Measurements from ENCODE around the gene UQCRC2.

The UQCRC2 gene

DNA sequence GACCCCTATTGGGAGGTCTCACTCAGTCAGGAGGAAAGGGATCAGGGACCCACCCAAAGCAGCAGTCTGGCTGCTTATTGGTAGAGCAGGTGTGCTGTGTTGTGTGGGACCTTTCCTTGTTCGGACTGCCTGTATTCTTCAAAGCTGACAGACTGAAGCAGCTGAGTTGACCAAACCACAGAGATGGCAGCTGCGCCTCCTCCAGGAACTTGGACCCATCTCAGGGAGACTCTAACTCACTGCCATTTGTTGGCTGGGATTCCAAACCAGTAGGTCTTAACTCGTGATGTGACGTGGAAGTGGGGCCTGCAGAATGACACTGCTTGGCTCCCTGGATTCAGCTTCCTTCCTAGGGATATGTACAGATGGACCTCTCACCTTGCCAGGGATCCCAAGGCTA, 9.6 kb upstream of the UQCRC2 start:
- no peak for DNase-seq
- H3K4me1 ChIP-seq (ENCODE audit: control extremely low read depth in 1 of 4, control insufficient read depth in 4 of 4, insufficient read depth in 4 of 4, low read length in 3 of 4), result no peaks in the 10 kb centered on the region
- 100% methylated on average over 4 of the region's 4 CpGs for WGBS (ENCODE audit: insufficient coverage)
- H3K27ac ChIP-seq (ENCODE audit: insufficient read depth in 1 of 2, low read depth in 1 of 2, low read length in 2 of 2, poor library complexity in 1 of 2, severe bottlenecking in 2 of 2), result no peak overlapping the region
- H3K4me3 ChIP-seq (ENCODE audit: control insufficient read depth in 1 of 7, extremely low read depth in 1 of 7, insufficient read depth in 4 of 7, low read depth in 2 of 7, low read length in 6 of 7), result no peak overlapping the region
- CTCF ChIA-PET, result interaction anchor here (0.9 to 1.3 kb wide), 3 partner anchors 9 to 246 kb away, joined by 3 read pairs; partner anchors contain the start of gene UQCRC2
- H3K36me3 ChIP-seq (ENCODE audit: control insufficient read depth in 4 of 4, insufficient read depth in 4 of 4, low read length in 3 of 4), result no peaks in the 10 kb centered on the region
- H3K9me3 ChIP-seq (ENCODE audit: control extremely low read depth in 1 of 5, control insufficient read depth in 4 of 5, insufficient read depth in 2 of 5, low read depth in 1 of 5, low read length in 4 of 5), result no peaks in the 10 kb centered on the region
- H3K27me3 ChIP-seq (replicated peaks in 2 of 5; ENCODE audit: control insufficient read depth in 4 of 5, insufficient read depth in 5 of 5, low read length in 4 of 5), result peaks cover 0 to 3% (median 0%) of the 10 kb centered on the region in 5 experiments
- POLR2A ChIA-PET, result no interaction called here

DNA sequence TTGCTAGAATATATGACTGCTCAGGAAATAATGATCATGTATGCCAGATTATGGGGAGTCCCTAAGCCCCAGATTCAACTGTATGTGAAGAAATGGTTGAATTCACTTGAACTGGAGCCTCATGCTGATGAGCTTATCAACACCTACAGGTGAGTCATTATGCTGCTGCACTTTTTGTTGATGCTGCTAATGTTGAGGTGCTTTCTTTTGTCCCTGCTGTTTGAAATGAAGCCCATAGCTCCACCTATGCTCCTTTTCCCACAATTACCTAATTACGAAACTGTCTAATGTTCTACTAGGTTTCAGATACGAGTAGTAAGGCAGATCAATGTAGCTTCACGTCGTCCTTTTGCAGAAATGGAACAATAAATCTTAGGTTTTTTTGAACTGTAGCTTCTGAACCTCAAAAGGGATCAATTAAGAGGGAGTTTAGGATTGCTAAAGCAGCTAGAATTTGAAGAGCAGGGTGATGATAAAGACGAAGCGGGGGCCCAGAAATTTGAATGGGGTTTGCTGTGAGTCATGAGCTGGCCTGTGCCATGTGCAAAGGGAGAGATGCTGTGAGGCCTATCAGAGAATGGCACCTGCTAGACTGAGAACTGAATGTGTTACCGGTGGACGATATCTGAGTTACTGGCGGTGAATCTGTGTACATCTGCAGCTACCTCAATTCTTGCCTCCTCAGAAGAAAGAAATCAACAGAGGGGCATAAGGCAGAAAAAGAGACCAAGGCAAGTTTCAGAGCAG, 6.1 kb upstream of the UQCRC2 start:
- Histone ChIP-seq H3K27me3 (replicated peaks in 2 of 5; ENCODE audit: control insufficient read depth in 4 of 5, insufficient read depth in 5 of 5, low read length in 4 of 5) (no peaks in the 10 kb centered on the region), H3K36me3 (ENCODE audit: control insufficient read depth in 4 of 4, insufficient read depth in 4 of 4, low read length in 3 of 4) (no peaks in the 10 kb centered on the region), H3K4me1 (ENCODE audit: control extremely low read depth in 1 of 4, control insufficient read depth in 4 of 4, insufficient read depth in 4 of 4, low read length in 3 of 4) (peaks cover 11 to 19% (median 16%) of the 10 kb centered on the region in 4 experiments), H3K27ac (ENCODE audit: insufficient read depth in 1 of 2, low read depth in 1 of 2, low read length in 2 of 2, poor library complexity in 1 of 2, severe bottlenecking in 2 of 2) (no peak overlapping the region), H3K9me3 (ENCODE audit: control extremely low read depth in 1 of 5, control insufficient read depth in 4 of 5, insufficient read depth in 2 of 5, low read depth in 1 of 5, low read length in 4 of 5) (no peaks in the 10 kb centered on the region), H3K4me3 (ENCODE audit: control insufficient read depth in 1 of 7, extremely low read depth in 1 of 7, insufficient read depth in 4 of 7, low read depth in 2 of 7, low read length in 6 of 7) (no peak overlapping the region)
- ChIA-PET POLR2A (no interaction called here), CTCF (interaction anchor here (0.9 to 1.4 kb wide), 2 partner anchors 14 to 131 kb away, joined by 3 to 5 read pairs; no protein-coding TSS in a partner anchor)
- 100% methylated on average over 6 of the region's 9 CpGs for WGBS (ENCODE audit: insufficient coverage)
- peak in 1 of 3 donors; percentile 10 for DNase-seq

DNA sequence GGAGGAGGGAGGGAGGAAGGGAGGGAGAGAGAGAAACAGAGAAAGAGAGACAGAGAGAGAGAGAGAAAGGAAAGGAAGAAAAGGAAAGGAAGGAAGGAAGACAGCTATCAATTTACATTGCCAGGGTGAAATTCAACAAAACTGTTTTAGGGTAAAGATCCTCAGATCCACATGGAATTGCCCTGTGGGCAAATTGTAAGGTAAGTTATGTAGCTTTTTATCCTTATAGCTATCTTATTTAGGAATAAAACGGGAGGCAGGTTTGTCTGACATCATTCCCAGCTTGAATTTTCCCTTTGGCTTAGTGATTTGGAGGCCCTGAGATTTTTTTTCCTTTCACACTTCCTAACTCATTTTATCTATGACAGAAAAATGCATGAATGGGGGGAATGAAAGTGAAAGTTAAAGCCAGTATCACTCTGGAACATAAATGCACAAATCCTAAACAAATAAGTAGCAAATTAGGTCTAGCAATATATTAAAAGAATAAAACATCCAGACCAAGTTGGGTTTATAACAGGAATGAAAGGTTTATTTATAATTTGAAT, 3.4 kb upstream of the UQCRC2 start:
- ChIA-PET CTCF (interaction anchor here (1.3 kb wide), 1 partner anchor 11 kb away, joined by 5 read pairs; no protein-coding TSS in a partner anchor), POLR2A (no interaction called here)
- no CpG with 5 or more reads among the region's 1 CpG for WGBS (ENCODE audit: insufficient coverage)
- peaks cover 19 to 35% (median 26%) of the 10 kb centered on the region in 4 experiments for H3K4me1 ChIP-seq (ENCODE audit: control extremely low read depth in 1 of 4, control insufficient read depth in 4 of 4, insufficient read depth in 4 of 4, low read length in 3 of 4)
- peak overlapping the region in 1 of 7 experiments; percentile 2 for H3K4me3 ChIP-seq (ENCODE audit: control insufficient read depth in 1 of 7, extremely low read depth in 1 of 7, insufficient read depth in 4 of 7, low read depth in 2 of 7, low read length in 6 of 7)
- no peaks in the 10 kb centered on the region for H3K27me3 ChIP-seq (replicated peaks in 2 of 5; ENCODE audit: control insufficient read depth in 4 of 5, insufficient read depth in 5 of 5, low read length in 4 of 5)
- H3K36me3 ChIP-seq (ENCODE audit: control insufficient read depth in 4 of 4, insufficient read depth in 4 of 4, low read length in 3 of 4), result no peaks in the 10 kb centered on the region
- H3K9me3 ChIP-seq (ENCODE audit: control extremely low read depth in 1 of 5, control insufficient read depth in 4 of 5, insufficient read depth in 2 of 5, low read depth in 1 of 5, low read length in 4 of 5), result no peaks in the 10 kb centered on the region
- no peak overlapping the region for H3K27ac ChIP-seq (ENCODE audit: insufficient read depth in 1 of 2, low read depth in 1 of 2, low read length in 2 of 2, poor library complexity in 1 of 2, severe bottlenecking in 2 of 2)
- DNase-seq, result peak in 2 of 3 donors; percentile 17 to 43

DNA sequence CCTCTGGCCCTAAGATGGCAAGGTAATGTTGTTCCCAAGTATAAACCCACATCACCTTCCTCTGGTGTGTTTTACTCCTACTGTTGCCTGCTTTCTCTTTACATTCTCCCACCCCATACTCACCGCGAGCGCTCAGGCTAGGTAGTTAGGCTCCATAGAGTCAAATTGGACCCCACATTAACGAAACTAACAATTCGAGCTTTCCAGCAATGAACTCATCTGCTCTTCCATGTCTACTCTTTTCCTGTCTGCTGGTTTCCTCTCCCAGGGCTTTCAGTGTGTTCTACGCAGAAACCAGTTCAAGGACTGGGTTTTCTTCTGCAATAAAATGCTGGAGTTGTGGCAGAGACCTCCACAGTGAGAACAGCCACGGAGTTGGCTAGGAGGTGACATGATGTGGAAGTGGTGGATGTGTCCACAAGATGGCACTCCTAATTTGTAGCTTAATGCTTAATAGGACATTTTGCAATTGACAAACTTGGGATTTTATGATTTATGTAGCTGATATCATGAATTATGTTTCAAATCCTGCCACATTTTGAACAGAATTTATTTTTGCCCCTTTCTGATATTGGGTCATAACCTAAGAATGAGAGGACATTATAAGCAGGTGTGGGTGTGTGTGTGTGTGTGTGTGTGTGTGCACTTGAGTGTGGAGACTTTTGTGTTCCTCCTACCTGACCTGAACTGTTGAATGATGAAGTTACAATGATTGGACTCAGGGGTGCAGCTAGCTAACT, 2.2 kb upstream of the UQCRC2 start:
- WGBS (ENCODE audit: insufficient coverage), result 83% methylated on average over 6 of the region's 7 CpGs

DNA sequence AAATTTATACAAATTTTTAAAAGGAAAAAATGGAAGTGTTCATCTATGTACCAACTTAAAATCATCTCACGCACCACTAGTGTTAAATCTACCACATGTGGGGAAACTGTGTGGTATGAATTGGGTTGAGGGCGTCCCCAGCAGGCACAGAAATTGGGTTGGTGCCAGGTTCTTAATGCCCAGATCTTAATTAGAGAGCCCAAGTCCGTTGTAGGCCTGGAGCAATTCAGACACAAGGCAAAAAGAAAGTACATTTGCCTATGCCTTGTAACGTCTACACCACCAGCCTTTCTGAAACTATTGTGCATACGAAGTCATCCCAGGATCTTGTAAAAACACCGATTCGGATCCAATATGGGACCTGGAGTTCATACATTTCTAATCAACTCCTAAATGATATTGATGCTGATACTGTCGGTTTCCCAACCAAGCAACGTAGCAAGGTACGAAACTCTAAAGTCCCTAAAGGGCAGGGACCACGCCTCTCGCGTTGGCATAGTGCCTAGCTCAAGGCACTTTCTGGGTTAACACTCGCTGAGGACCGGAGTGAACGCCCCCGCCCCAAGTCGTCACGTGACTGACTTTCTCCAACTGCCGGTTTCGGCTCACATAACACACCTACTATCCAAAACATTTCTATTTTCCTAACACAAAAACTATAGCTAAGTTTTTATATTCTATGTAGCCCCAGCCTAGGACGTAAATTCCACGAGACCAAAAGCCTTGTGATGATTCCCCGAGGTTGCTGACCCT, 945 bp upstream of the UQCRC2 start:
- H3K4me3 ChIP-seq (ENCODE audit: control insufficient read depth in 1 of 7, extremely low read depth in 1 of 7, insufficient read depth in 4 of 7, low read depth in 2 of 7, low read length in 6 of 7), result peak overlapping the region; percentile 76 to 98 (median 89)
- H3K9me3 ChIP-seq (ENCODE audit: control extremely low read depth in 1 of 5, control insufficient read depth in 4 of 5, insufficient read depth in 2 of 5, low read depth in 1 of 5, low read length in 4 of 5), result no peaks in the 10 kb centered on the region
- DNase-seq, result peak; percentile 81 to 92 (median 90)
- POLR2A ChIA-PET, result no interaction called here
- H3K27me3 ChIP-seq (replicated peaks in 2 of 5; ENCODE audit: control insufficient read depth in 4 of 5, insufficient read depth in 5 of 5, low read length in 4 of 5), result no peaks in the 10 kb centered on the region
- peak overlapping the region; percentile 100 for H3K27ac ChIP-seq (ENCODE audit: insufficient read depth in 1 of 2, low read depth in 1 of 2, low read length in 2 of 2, poor library complexity in 1 of 2, severe bottlenecking in 2 of 2)
- H3K36me3 ChIP-seq (ENCODE audit: control insufficient read depth in 4 of 4, insufficient read depth in 4 of 4, low read length in 3 of 4), result peaks cover 0 to 10% (median 3%) of the 10 kb centered on the region in 4 experiments
- H3K4me1 ChIP-seq (ENCODE audit: control extremely low read depth in 1 of 4, control insufficient read depth in 4 of 4, insufficient read depth in 4 of 4, low read length in 3 of 4), result peaks cover 19 to 37% (median 26%) of the 10 kb centered on the region in 4 experiments
- CTCF ChIA-PET, result interaction anchor here (1.0 to 1.5 kb wide), 4 partner anchors 9 to 125 kb away, joined by 3 to 4 read pairs (median 4); no protein-coding TSS in a partner anchor
- 1% methylated on average over 23 of the region's 24 CpGs for WGBS (ENCODE audit: insufficient coverage)

More for the DNA sequence above, 2.2 kb upstream of the UQCRC2 start:
- DNase-seq, result peak; percentile 48 to 73 (median 68)
- peaks cover 19 to 37% (median 26%) of the 10 kb centered on the region in 4 experiments for H3K4me1 ChIP-seq (ENCODE audit: control extremely low read depth in 1 of 4, control insufficient read depth in 4 of 4, insufficient read depth in 4 of 4, low read length in 3 of 4)
- H3K36me3 ChIP-seq (ENCODE audit: control insufficient read depth in 4 of 4, insufficient read depth in 4 of 4, low read length in 3 of 4), result peaks cover 0 to under 1% (median 0%) of the 10 kb centered on the region in 4 experiments
- no peaks in the 10 kb centered on the region for H3K27me3 ChIP-seq (replicated peaks in 2 of 5; ENCODE audit: control insufficient read depth in 4 of 5, insufficient read depth in 5 of 5, low read length in 4 of 5)
- no peaks in the 10 kb centered on the region for H3K9me3 ChIP-seq (ENCODE audit: control extremely low read depth in 1 of 5, control insufficient read depth in 4 of 5, insufficient read depth in 2 of 5, low read depth in 1 of 5, low read length in 4 of 5)
- H3K4me3 ChIP-seq (ENCODE audit: control insufficient read depth in 1 of 7, extremely low read depth in 1 of 7, insufficient read depth in 4 of 7, low read depth in 2 of 7, low read length in 6 of 7), result peak overlapping the region in 1 of 7 experiments; percentile 89
- H3K27ac ChIP-seq (ENCODE audit: insufficient read depth in 1 of 2, low read depth in 1 of 2, low read length in 2 of 2, poor library complexity in 1 of 2, severe bottlenecking in 2 of 2), result no peak overlapping the region
- ChIA-PET CTCF (interaction anchor here (0.9 to 1.3 kb wide), 5 partner anchors 9 to 238 kb away, joined by 3 to 8 read pairs (median 5); no protein-coding TSS in a partner anchor), POLR2A (interaction anchor here (0.6 to 0.7 kb wide), 2 partner anchors 237 to 314 kb away, joined by 3 read pairs; no protein-coding TSS in a partner anchor)

DNA sequence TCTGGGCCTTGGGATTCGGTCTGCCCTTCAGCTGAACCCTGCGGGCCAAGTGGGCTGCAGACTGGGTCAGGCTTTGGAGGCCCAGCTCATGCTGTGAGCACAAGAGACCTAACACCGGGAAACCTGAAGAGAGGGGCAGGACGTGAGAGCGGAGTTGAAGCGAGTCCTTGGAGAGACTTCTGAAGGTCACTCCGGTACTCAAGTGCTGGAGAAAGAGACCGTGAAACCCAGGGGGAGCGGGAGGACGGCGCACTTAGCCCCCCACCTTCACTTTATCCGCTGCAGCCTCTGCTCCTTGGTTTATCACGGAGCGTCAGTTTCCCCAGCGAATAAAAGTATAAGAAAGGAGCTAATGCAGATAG, 361 bp downstream of the UQCRC2 start:
- Histone ChIP-seq H3K27ac (ENCODE audit: insufficient read depth in 1 of 2, low read depth in 1 of 2, low read length in 2 of 2, poor library complexity in 1 of 2, severe bottlenecking in 2 of 2) (peak overlapping the region; percentile 100), H3K4me3 (ENCODE audit: control insufficient read depth in 1 of 7, extremely low read depth in 1 of 7, insufficient read depth in 4 of 7, low read depth in 2 of 7, low read length in 6 of 7) (peak overlapping the region; percentile 82 to 98 (median 89)), H3K27me3 (replicated peaks in 2 of 5; ENCODE audit: control insufficient read depth in 4 of 5, insufficient read depth in 5 of 5, low read length in 4 of 5) (no peaks in the 10 kb centered on the region), H3K9me3 (ENCODE audit: control extremely low read depth in 1 of 5, control insufficient read depth in 4 of 5, insufficient read depth in 2 of 5, low read depth in 1 of 5, low read length in 4 of 5) (no peaks in the 10 kb centered on the region), H3K4me1 (ENCODE audit: control extremely low read depth in 1 of 4, control insufficient read depth in 4 of 4, insufficient read depth in 4 of 4, low read length in 3 of 4) (peaks cover 19 to 40% (median 26%) of the 10 kb centered on the region in 4 experiments), H3K36me3 (ENCODE audit: control insufficient read depth in 4 of 4, insufficient read depth in 4 of 4, low read length in 3 of 4) (peaks cover 0 to 23% (median 12%) of the 10 kb centered on the region in 4 experiments)
- DNase-seq, result no peak
- CTCF ChIA-PET, result interaction anchor here (1.4 to 1.5 kb wide), 2 partner anchors 15 to 27 kb away, joined by 3 to 4 read pairs; no protein-coding TSS in a partner anchor
- 0% methylated on average over 7 of the region's 15 CpGs for WGBS (ENCODE audit: insufficient coverage)
- POLR2A ChIA-PET, result no interaction called here
